A549 treated with AZD2906 at 1 μM for 4 hours (cell line): ENCODE data around the gene OR8K5. TPM values are rescaled to one million over a fixed set of nuclear protein-coding genes. Genes with fewer than 3 reads are reported as not detected.

ENCODE experiments used
- total RNA-seq: library from RNA; stranded (reverse); fragments of 200-300 nt; extraction: Qiagen RNA extraction; gene quantifications from 5 replicates; pipeline ENCODE4 v1.2.3, GENCODE V29; 2022

Gene OR8K5
- total RNA-seq = not detected in 5 replicates

DNA sequence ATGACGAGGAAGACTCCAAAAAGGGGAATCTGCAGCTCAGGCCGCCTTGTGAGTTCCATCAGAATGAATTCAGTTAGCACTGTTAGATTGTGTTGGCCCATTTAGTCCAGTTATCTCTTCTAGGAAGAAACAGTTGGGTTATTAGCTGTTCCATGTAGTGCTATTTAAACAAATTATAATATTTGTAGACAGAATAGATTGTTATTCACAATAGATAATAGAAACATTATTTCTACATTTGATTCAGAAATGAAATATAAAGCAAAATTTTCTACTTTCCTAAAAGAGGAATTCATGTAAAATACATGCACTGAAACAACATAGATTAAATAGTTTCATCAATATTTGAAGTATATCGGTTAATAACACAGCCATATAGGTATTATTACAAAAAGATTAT, at the start of gene OR8K5:
TSS of gene OR8K5 (minus strand) at position 101 of the 400 bp plus-strand sequence. CDS start at position 101, 0 bp downstream.

GRCh38 chr11:56176318-56176717, 16.2 kb upstream of the OR8K5 start, which contains the start of gene OR5J2:
TSS of gene OR5J2 (plus strand) at chr11:56176618. CDS start at chr11:56176618, 0 bp downstream.

DNA sequence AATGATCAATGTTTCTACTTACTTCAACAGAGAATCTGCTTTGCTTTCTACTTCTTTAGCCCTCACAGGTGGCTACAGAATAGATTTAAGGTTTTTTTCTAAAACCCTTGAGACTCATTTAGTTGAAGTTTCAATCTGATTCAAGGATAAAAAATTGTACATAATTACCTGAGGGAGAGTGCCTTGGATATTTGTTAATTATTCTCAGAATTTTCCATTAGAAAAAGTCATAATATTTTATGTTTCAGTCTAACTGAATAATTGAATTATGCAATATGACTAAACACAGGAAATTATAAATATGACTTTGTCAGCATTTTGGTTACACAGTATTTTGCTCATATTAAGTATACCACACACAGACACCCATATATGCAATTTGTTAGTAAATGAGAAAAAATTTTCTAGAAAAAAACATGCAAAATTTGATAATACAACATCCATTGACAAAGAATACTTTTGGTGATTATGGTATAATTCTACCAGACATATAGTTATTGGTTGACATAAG, 19.9 kb downstream of the OR8K5 start, which contains the start of gene OR8J3:
TSS of gene OR8J3 (minus strand) at position 51 of the 511 bp plus-strand sequence. CDS start 2,483 bp downstream, outside the sequence.

GRCh38 chr11:56122073-56122472, 38.0 kb downstream of the OR8K5 start, which contains the start of gene OR8H3:
TSS of gene OR8H3 (plus strand) at chr11:56122373. CDS start at chr11:56122373, 0 bp downstream.

Other genes starting within 250 kb of the OR8K5 start
- not detected in 5 replicates for gene OR5W2, start 245.7 kb downstream of the OR8K5 start, total RNA-seq
- not detected in 5 replicates for gene OR5I1, start 223.9 kb downstream of the OR8K5 start, total RNA-seq
- not detected in 5 replicates for gene OR10AG1, start 190.4 kb downstream of the OR8K5 start, total RNA-seq
- gene OR5F1, start 165.7 kb downstream of the OR8K5 start, total RNA-seq = not detected in 5 replicates
- not detected in 5 replicates for gene OR5AS1, start 132.7 kb downstream of the OR8K5 start, total RNA-seq
- gene OR8I2, start 67.0 kb downstream of the OR8K5 start, total RNA-seq = not detected in 5 replicates
- gene OR8H2, start 56.6 kb downstream of the OR8K5 start, total RNA-seq = not detected in 5 replicates
- gene OR8H3, start 37.9 kb downstream of the OR8K5 start, total RNA-seq = not detected in 5 replicates
- not detected in 5 replicates for gene OR8J3, start 20.1 kb downstream of the OR8K5 start, total RNA-seq
- not detected in 5 replicates for gene OR5J2, start 16.3 kb upstream of the OR8K5 start, total RNA-seq
- gene OR5T2, start 73.9 kb upstream of the OR8K5 start, total RNA-seq = not detected in 5 replicates
- gene OR5T3, start 91.9 kb upstream of the OR8K5 start, total RNA-seq = not detected in 5 replicates
- not detected in 5 replicates for gene OR5T1, start 113.8 kb upstream of the OR8K5 start, total RNA-seq
- gene OR8H1, start 131.9 kb upstream of the OR8K5 start, total RNA-seq = not detected in 5 replicates
- not detected in 5 replicates for gene OR8K3, start 154.8 kb upstream of the OR8K5 start, total RNA-seq
- gene OR8K1, start 185.7 kb upstream of the OR8K5 start, total RNA-seq = not detected in 5 replicates
- gene OR8J1, start 194.0 kb upstream of the OR8K5 start, total RNA-seq = not detected in 5 replicates
- gene OR8U1, start 215.3 kb upstream of the OR8K5 start, total RNA-seq = not detected in 5 replicates